ENCODE results near the gene USP38. TPM values are rescaled to one million over a fixed set of nuclear protein-coding genes. Genes with fewer than 3 reads are reported as not detected.

The USP38 gene
- total RNA-seq, 1 experiment from 2014 or later: 18.6 TPM

DNA sequence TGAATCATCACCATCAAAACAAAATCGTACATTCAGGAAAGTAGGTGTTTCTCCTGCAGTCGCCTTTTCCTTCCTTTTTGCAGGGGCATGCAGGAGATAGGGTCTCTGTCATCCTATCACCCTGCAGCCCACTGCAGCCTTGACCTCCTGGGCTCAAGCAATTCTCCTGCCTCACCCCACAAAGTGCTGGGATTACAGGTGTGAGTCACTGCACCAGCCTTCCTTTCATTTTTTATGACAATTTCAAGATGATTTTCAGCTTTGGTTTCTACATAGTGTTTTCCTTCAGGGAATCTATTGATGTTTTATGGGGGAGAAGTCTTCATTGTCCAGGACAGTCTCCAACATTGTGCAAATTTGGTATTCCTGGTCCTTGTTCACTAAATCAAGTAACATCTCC, 71.7 kb downstream of the USP38 start:
- peaks cover 3 to 16% of the 10 kb centered on the region in 2 experiments for H3K4me1 ChIP-seq (ENCODE audit: control insufficient read depth in 1 of 2, insufficient read depth in 2 of 2, low read length in 2 of 2)

More for the DNA sequence above, 71.7 kb downstream of the USP38 start:
- no peaks in the 10 kb centered on the region for H3K36me3 ChIP-seq (ENCODE audit: control insufficient read depth in 1 of 2, insufficient read depth in 2 of 2, low read length in 2 of 2)
- DNase-seq (ENCODE audit: low read depth, low spot score): no peak
- ChIA-PET POLR2A (no interaction called here), CTCF (no interaction called here), RAD21 (ENCODE audit: low non-redundant PET in 1 of 2, low total read pairs in 2 of 2, uncharacterized antibody in 2 of 2, unreplicated experiment in 2 of 2) (no interaction called here)
- intact Hi-C loops (cut with micrococcal nuclease): no loop called here
- no peak; the same call in 1 of the 2 replicates for ATAC-seq
- TF ChIP-seq POLR2AphosphoS5 (IDR thresholded peaks at IDR 0.05; ENCODE audit: low read depth, low read length) (no peak), CEBPB (IDR thresholded peaks at IDR 0.05; ENCODE audit: low read depth) (no peak), EZH2phosphoT487 (IDR thresholded peaks at IDR 0.05; ENCODE audit: borderline replicate concordance) (no peak), JUND (IDR thresholded peaks at IDR 0.05) (no peak), EZH2 (IDR thresholded peaks at IDR 0.05) (no peak), ELF1 (IDR thresholded peaks at IDR 0.05; ENCODE audit: borderline replicate concordance, low read depth) (no peak), EGR1 (IDR thresholded peaks at IDR 0.05; ENCODE audit: low read depth) (no peak), RAD21 (IDR thresholded peaks at IDR 0.05; ENCODE audit: low read depth) (no peak), FOSL1 (IDR thresholded peaks at IDR 0.05; ENCODE audit: low read depth) (no peak), SRF (IDR thresholded peaks at IDR 0.05; ENCODE audit: low read depth) (no peak), CBX3 (IDR thresholded peaks at IDR 0.05; ENCODE audit: low read depth) (no peak), ZNF274 (IDR thresholded peaks at IDR 0.05; ENCODE audit: low read depth, low read length) (no peak), TCF7L2 (IDR thresholded peaks at IDR 0.05; ENCODE audit: borderline replicate concordance, extremely low read depth, insufficient read depth, insufficient read length) (no peak)
- TF ChIP-seq, protein P1, sequence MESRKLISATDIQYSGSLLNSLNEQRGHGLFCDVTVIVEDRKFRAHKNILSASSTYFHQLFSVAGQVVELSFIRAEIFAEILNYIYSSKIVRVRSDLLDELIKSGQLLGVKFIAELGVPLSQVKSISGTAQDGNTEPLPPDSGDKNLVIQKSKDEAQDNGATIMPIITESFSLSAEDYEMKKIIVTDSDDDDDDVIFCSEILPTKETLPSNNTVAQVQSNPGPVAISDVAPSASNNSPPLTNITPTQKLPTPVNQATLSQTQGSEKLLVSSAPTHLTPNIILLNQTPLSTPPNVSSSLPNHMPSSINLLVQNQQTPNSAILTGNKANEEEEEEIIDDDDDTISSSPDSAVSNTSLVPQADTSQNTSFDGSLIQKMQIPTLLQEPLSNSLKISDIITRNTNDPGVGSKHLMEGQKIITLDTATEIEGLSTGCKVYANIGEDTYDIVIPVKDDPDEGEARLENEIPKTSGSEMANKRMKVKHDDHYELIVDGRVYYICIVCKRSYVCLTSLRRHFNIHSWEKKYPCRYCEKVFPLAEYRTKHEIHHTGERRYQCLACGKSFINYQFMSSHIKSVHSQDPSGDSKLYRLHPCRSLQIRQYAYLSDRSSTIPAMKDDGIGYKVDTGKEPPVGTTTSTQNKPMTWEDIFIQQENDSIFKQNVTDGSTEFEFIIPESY (IDR thresholded peaks at IDR 0.05; ENCODE audit: extremely low read depth, insufficient replicate concordance, low read length): no peak
- TF ChIP-seq, protein P2, sequence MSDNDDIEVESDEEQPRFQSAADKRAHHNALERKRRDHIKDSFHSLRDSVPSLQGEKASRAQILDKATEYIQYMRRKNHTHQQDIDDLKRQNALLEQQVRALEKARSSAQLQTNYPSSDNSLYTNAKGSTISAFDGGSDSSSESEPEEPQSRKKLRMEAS (IDR thresholded peaks at IDR 0.05): no peak
- TF ChIP-seq, protein P3, sequence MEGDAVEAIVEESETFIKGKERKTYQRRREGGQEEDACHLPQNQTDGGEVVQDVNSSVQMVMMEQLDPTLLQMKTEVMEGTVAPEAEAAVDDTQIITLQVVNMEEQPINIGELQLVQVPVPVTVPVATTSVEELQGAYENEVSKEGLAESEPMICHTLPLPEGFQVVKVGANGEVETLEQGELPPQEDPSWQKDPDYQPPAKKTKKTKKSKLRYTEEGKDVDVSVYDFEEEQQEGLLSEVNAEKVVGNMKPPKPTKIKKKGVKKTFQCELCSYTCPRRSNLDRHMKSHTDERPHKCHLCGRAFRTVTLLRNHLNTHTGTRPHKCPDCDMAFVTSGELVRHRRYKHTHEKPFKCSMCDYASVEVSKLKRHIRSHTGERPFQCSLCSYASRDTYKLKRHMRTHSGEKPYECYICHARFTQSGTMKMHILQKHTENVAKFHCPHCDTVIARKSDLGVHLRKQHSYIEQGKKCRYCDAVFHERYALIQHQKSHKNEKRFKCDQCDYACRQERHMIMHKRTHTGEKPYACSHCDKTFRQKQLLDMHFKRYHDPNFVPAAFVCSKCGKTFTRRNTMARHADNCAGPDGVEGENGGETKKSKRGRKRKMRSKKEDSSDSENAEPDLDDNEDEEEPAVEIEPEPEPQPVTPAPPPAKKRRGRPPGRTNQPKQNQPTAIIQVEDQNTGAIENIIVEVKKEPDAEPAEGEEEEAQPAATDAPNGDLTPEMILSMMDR (IDR thresholded peaks at IDR 0.05 in 2 of 3, conservative IDR thresholded peaks at IDR 0.05 in 1 of 3; ENCODE audit: borderline replicate concordance in 1 of 3, insufficient read depth in 1 of 3, low read depth in 2 of 3, low read length in 2 of 3): no peak
- TF ChIP-seq, protein P4, sequence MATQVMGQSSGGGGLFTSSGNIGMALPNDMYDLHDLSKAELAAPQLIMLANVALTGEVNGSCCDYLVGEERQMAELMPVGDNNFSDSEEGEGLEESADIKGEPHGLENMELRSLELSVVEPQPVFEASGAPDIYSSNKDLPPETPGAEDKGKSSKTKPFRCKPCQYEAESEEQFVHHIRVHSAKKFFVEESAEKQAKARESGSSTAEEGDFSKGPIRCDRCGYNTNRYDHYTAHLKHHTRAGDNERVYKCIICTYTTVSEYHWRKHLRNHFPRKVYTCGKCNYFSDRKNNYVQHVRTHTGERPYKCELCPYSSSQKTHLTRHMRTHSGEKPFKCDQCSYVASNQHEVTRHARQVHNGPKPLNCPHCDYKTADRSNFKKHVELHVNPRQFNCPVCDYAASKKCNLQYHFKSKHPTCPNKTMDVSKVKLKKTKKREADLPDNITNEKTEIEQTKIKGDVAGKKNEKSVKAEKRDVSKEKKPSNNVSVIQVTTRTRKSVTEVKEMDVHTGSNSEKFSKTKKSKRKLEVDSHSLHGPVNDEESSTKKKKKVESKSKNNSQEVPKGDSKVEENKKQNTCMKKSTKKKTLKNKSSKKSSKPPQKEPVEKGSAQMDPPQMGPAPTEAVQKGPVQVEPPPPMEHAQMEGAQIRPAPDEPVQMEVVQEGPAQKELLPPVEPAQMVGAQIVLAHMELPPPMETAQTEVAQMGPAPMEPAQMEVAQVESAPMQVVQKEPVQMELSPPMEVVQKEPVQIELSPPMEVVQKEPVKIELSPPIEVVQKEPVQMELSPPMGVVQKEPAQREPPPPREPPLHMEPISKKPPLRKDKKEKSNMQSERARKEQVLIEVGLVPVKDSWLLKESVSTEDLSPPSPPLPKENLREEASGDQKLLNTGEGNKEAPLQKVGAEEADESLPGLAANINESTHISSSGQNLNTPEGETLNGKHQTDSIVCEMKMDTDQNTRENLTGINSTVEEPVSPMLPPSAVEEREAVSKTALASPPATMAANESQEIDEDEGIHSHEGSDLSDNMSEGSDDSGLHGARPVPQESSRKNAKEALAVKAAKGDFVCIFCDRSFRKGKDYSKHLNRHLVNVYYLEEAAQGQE (IDR thresholded peaks at IDR 0.05; ENCODE audit: low read depth): no peak
- no peak overlapping the region for H3K9ac ChIP-seq (ENCODE audit: low read length)
- H3K4me3 ChIP-seq (replicated peaks in 1 of 2; ENCODE audit: low read depth in 1 of 2, low read length in 2 of 2): no peak overlapping the region
- no peaks in the 10 kb centered on the region for H3K27me3 ChIP-seq (ENCODE audit: insufficient read depth, low read length)
- H3K9me2 ChIP-seq (ENCODE audit: insufficient read depth): no peaks in the 10 kb centered on the region
- no peak overlapping the region for H3K4me2 ChIP-seq (ENCODE audit: low read length)
- H3K79me2 ChIP-seq (ENCODE audit: insufficient read depth, low read length): no peaks in the 10 kb centered on the region
- BruUV-seq (replicated peaks): no TSS peak
- H3K9me3 ChIP-seq (ENCODE audit: control insufficient read depth in 1 of 2, insufficient read depth in 1 of 2, low read depth in 1 of 2, low read length in 2 of 2): no peaks in the 10 kb centered on the region
- H2AFZ ChIP-seq (ENCODE audit: low read depth, low read length, poor library complexity, severe bottlenecking): no peak overlapping the region
- H4K20me1 ChIP-seq (ENCODE audit: insufficient read depth): no peaks in the 10 kb centered on the region
- H3K27ac ChIP-seq (ENCODE audit: low read depth, low read length): no peak overlapping the region
